ENCODE measurements around the gene SPATS1.
"Not testable (repeated sequence)": the region's sequence is repeated elsewhere in the genome, so short reads cannot be mapped to it uniquely, and the experiment has no call there.

The SPATS1 gene

DNA sequence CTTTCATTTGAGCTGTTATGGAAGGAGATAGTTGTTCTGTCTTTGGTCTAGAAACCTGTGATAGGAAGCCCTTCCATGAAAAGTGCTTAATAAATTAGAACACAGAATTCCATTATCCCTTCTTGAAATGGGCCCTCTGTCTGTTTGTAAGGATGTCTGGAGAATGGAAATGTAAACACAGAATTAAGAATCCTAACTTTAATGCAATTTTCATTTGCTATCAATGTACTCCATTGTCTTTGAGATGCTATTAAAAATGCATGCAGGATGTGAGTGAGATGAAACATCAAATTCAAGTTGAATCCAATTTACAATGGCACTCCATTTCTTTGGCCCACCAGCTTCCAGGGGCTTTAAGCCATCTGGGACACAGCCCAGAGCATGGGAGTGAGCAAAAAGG, 15.4 kb upstream of the SPATS1 start:
- Histone ChIP-seq H3K27me3 (ENCODE audit: insufficient read depth, low read length, poor library complexity) (peaks cover 8% of the 10 kb centered on the region), H3K79me2 (ENCODE audit: insufficient read depth, low read length) (no peaks in the 10 kb centered on the region), H2AFZ (ENCODE audit: low read depth, low read length) (no peak overlapping the region), H3K36me3 (ENCODE audit: insufficient read depth, low read length) (no peaks in the 10 kb centered on the region), H3K4me2 (ENCODE audit: insufficient read depth, low read length) (no peak overlapping the region), H4K20me1 (ENCODE audit: insufficient read depth, low read length) (no peaks in the 10 kb centered on the region), H3K4me3 (ENCODE audit: low read depth in 1 of 2, low read length in 2 of 2) (no peak overlapping the region), H3K9me3 (ENCODE audit: insufficient read depth, low read length, severe bottlenecking) (no peaks in the 10 kb centered on the region), H3K4me1 (ENCODE audit: insufficient read depth, low read length) (no peaks in the 10 kb centered on the region), H3K9ac (ENCODE audit: low read depth, low read length) (no peak overlapping the region), H3K27ac (ENCODE audit: low read length) (no peak overlapping the region)
- no peak for DNase-seq
- no peak for TF ChIP-seq EZH2 (IDR thresholded peaks at IDR 0.05; ENCODE audit: borderline replicate concordance, low read depth, low read length, severe bottlenecking)
- TF ChIP-seq, protein P1, sequence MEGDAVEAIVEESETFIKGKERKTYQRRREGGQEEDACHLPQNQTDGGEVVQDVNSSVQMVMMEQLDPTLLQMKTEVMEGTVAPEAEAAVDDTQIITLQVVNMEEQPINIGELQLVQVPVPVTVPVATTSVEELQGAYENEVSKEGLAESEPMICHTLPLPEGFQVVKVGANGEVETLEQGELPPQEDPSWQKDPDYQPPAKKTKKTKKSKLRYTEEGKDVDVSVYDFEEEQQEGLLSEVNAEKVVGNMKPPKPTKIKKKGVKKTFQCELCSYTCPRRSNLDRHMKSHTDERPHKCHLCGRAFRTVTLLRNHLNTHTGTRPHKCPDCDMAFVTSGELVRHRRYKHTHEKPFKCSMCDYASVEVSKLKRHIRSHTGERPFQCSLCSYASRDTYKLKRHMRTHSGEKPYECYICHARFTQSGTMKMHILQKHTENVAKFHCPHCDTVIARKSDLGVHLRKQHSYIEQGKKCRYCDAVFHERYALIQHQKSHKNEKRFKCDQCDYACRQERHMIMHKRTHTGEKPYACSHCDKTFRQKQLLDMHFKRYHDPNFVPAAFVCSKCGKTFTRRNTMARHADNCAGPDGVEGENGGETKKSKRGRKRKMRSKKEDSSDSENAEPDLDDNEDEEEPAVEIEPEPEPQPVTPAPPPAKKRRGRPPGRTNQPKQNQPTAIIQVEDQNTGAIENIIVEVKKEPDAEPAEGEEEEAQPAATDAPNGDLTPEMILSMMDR (IDR thresholded peaks at IDR 0.05; ENCODE audit: borderline replicate concordance, extremely low read depth, low read length, poor library complexity, severe bottlenecking): no peak
- ATAC-seq (ENCODE audit: insufficient read depth, low read depth): no peak

DNA sequence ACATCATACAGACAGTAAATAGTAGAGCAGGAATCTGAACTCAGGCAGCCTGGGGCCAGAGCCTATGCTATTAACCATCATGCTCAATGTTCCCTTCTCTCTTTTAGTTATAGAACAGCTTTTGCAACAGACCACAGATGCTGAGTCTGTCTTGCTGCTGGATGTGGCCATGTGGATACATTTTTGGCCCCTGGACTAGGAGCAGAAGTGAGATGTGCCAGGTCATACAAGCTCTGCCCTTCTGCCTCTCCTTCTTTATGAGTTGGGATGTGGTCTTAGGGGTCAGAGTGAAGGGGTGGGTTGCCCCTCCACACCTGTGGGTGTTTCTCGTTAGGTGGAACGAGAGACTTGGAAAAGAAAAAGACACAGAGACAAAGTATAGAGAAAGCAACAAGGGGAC, 14.7 kb upstream of the SPATS1 start:
- Histone ChIP-seq H3K4me1 (ENCODE audit: insufficient read depth, low read length) (no peaks in the 10 kb centered on the region), H3K36me3 (ENCODE audit: insufficient read depth, low read length) (no peaks in the 10 kb centered on the region), H3K27me3 (ENCODE audit: insufficient read depth, low read length, poor library complexity) (peaks cover 12% of the 10 kb centered on the region), H3K9ac (ENCODE audit: low read depth, low read length) (no peak overlapping the region), H3K27ac (ENCODE audit: low read length) (no peak overlapping the region), H3K4me3 (ENCODE audit: low read depth in 1 of 2, low read length in 2 of 2) (no peak overlapping the region), H3K4me2 (ENCODE audit: insufficient read depth, low read length) (no peak overlapping the region), H3K79me2 (ENCODE audit: insufficient read depth, low read length) (no peaks in the 10 kb centered on the region), H4K20me1 (ENCODE audit: insufficient read depth, low read length) (no peaks in the 10 kb centered on the region), H2AFZ (ENCODE audit: low read depth, low read length) (no peak overlapping the region), H3K9me3 (ENCODE audit: insufficient read depth, low read length, severe bottlenecking) (no peaks in the 10 kb centered on the region)
- DNase-seq: no peak
- no peak for ATAC-seq (ENCODE audit: insufficient read depth, low read depth)
- TF ChIP-seq, protein P1 (IDR thresholded peaks at IDR 0.05; ENCODE audit: borderline replicate concordance, extremely low read depth, low read length, poor library complexity, severe bottlenecking): no peak

DNA sequence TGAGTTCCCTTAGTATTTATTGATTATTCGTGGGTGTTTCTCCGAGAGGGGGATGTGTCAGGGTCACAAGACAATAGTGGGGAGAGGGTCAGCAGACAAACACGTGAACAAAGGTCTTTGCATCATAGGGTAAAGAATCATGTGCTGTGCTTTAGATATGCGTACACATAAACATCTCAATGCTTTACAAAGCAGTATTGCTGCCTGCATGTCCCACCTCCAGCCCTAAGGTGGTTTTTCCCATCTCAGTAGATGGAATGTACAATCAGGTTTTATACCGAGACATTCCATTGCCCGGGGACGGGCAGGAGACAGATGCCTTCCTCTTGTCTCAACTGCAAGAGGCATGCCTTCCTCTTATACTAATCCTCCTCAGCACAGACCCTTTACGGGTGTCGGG, 14.2 kb upstream of the SPATS1 start:
- not testable (repeated sequence) for H3K9ac ChIP-seq (ENCODE audit: low read depth, low read length); H3K4me1 ChIP-seq (ENCODE audit: insufficient read depth, low read length); H4K20me1 ChIP-seq (ENCODE audit: insufficient read depth, low read length); H3K4me3 ChIP-seq (ENCODE audit: low read depth in 1 of 2, low read length in 2 of 2); H3K79me2 ChIP-seq (ENCODE audit: insufficient read depth, low read length); H3K9me3 ChIP-seq (ENCODE audit: insufficient read depth, low read length, severe bottlenecking); H3K4me2 ChIP-seq (ENCODE audit: insufficient read depth, low read length); DNase-seq; ATAC-seq (ENCODE audit: insufficient read depth, low read depth); H3K36me3 ChIP-seq (ENCODE audit: insufficient read depth, low read length); H3K27ac ChIP-seq (ENCODE audit: low read length); H2AFZ ChIP-seq (ENCODE audit: low read depth, low read length)
- peaks cover 10% of the 10 kb centered on the region for H3K27me3 ChIP-seq (ENCODE audit: insufficient read depth, low read length, poor library complexity)

DNA sequence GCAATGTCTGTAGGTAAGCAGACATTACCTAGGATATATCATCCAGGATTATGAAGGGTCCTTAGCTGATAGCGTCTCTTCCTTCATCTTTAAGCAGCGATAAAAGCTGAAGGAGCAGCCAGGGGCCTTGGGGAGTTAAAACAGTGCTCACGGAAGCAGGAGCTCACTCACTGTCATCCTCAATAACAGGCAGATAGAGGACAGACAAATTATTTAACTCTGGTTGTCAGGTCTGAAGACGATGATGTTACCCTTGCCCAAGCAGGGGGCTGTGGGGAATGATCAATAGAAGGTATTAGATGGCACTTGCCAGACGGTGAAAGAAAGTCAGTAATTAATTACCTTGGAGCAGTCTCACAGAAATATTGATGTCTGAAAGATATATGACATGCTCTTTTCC, 12.6 kb upstream of the SPATS1 start:
- Histone ChIP-seq H3K36me3 (ENCODE audit: insufficient read depth, low read length) (no peaks in the 10 kb centered on the region), H4K20me1 (ENCODE audit: insufficient read depth, low read length) (no peaks in the 10 kb centered on the region), H3K27me3 (ENCODE audit: insufficient read depth, low read length, poor library complexity) (peaks cover 10% of the 10 kb centered on the region), H3K4me3 (ENCODE audit: low read depth in 1 of 2, low read length in 2 of 2) (no peak overlapping the region), H2AFZ (ENCODE audit: low read depth, low read length) (no peak overlapping the region), H3K79me2 (ENCODE audit: insufficient read depth, low read length) (no peaks in the 10 kb centered on the region), H3K27ac (ENCODE audit: low read length) (no peak overlapping the region), H3K4me1 (ENCODE audit: insufficient read depth, low read length) (no peaks in the 10 kb centered on the region), H3K4me2 (ENCODE audit: insufficient read depth, low read length) (no peak overlapping the region), H3K9me3 (ENCODE audit: insufficient read depth, low read length, severe bottlenecking) (no peaks in the 10 kb centered on the region), H3K9ac (ENCODE audit: low read depth, low read length) (no peak overlapping the region)
- ATAC-seq (ENCODE audit: insufficient read depth, low read depth) (no peak), DNase-seq (no peak)
- no peak for TF ChIP-seq EZH2 (IDR thresholded peaks at IDR 0.05; ENCODE audit: borderline replicate concordance, low read depth, low read length, severe bottlenecking)
- TF ChIP-seq, protein P1 (IDR thresholded peaks at IDR 0.05; ENCODE audit: borderline replicate concordance, extremely low read depth, low read length, poor library complexity, severe bottlenecking): no peak

All from DND-41 (cell line).